ENCODE measurements around the gene WFDC9. TPM values are rescaled to one million over a fixed set of nuclear protein-coding genes. Genes with fewer than 3 reads are reported as not detected.
A peak's percentile ranks its signal among the peaks of the same experiment; 100 is the strongest.
"Not testable (repeated sequence)": the region's sequence is repeated elsewhere in the genome, so short reads cannot be mapped to it uniquely, and the experiment has no call there.

The WFDC9 gene
- total RNA-seq, 1 donor from 2014 or later: not detected

DNA sequence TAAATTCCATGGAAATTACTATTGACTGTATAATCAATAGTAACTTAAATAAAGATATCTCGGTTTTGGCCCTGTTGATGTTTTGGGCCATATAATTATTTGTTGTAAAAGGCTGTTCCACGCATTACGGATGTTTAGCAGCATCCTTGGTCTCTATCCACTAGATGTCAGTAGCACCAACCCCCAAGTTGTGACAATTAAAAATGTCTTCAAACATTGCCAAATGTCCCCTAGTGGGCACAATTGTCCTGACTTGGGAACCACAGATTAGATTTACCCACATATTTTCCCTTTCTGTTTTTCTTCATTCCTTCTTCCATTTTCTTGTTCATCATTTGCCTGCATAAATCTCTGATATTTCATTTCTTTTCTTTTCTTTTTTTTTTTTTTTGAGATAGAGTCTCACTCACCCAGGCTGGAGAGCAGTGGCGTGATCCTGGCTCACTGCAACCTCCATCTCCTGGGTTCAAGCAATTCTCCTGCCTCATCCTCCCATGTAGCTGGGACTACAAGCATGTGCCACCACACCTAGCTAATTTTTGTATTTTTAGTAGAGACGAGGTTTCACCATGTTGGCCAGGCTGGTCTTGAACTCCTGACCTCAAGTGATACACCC is 38.4 kb downstream of the WFDC9 start:
- peak; percentile 34 for DNase-seq (ENCODE audit: low read depth)

DNA sequence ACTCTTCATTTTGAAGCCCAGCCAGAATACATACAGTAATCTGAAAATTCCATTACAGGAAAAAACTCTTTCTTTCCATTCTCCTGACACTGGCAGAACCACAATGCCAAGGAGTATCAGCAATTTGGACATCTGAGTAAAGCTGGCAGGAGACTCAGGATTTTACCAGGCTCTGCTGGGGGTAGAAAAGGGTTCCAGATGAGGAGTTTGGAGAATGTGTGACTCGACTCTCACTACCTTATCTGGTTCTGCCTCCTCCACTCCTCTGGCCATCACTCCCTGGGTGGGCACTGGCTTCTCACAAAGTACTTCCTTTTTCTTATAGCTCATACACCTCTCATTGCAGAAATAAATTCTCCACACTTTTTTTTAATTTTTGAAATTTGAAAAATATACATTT is 41.4 kb downstream of the WFDC9 start:
- peak; percentile 70 for DNase-seq (ENCODE audit: low read depth)

DNA sequence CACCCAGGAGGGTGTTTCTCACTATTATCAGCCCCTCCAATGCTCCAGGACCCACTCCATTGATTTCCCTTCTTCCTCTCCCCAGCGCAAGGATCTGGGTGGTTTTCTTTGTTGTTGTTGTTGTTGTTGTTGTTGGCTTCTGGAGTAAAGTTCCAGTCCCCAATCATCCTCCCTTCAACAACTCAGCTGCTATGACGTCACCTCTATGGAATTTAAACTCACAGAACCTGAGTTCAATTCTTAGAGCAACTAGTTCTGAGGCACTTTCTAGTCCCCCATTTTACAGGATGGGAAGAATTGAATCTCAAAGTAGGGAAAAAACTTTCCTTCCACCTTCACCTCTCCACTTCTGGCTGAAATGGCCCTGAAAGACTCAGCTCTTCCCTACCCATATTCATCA is 42.3 kb downstream of the WFDC9 start:
- no peak for DNase-seq (ENCODE audit: low read depth)

DNA sequence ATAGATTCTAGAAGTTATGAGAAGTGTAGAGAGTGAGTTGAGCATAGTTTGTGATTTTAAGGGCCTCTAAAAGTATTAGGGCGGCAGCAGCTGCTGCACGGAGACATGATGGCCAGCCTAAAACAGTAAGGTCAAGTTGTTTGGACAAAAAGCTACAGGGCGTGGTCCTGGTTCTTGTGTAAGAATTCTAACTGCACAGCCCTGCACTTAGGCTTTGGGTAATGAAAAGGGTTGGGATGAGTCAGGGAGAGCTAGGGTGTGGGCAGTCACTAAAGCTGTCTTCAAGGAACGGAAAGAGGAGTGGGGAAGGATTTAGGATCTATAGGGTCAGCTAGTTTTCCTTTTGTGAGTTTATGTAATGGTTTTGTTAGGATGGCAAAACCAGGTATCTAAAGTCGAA is 45.1 kb downstream of the WFDC9 start:
- DNase-seq (ENCODE audit: low read depth): not testable (repeated sequence)

DNA sequence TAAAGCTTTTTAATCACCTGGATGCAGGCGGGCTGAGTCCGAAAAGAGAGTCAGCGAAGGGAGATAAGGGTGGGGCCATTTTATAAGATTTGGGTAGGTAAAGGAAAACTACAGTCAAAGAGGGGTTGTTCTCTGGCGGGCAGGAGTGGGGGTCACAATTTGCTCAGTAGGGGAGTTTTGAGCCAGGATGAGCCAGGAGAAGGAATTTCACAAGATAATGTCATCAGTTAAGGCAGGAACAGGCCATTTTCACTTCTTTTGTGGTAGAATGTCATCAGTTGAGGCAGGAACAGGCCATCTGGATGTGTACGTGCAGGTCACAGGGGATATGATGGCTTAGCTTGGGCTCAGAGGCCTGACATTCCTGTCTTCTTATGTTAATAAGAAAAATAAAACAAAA is 46.8 kb downstream of the WFDC9 start:
- not testable (repeated sequence) for DNase-seq (ENCODE audit: low read depth)

DNA sequence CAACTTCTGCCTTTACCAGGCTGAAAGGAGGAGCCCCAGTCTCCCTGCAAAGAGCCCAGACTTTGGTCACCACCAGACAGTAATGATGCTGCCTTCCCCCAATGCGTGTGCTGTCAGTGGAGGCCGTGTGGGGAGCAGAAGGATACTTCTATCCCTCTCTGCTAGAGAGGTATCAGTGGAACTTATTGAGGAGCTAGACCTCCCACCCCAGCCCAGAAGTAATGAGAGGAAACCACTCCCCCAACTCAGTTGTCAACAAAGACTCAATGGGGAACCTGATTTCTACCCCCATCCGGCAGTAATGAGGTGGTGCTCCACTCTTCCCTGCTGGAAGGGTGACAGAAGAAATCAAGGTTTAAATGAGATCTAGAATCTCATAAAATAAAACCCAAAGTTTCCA is 47.6 kb downstream of the WFDC9 start:
- DNase-seq (ENCODE audit: low read depth): no peak

DNA sequence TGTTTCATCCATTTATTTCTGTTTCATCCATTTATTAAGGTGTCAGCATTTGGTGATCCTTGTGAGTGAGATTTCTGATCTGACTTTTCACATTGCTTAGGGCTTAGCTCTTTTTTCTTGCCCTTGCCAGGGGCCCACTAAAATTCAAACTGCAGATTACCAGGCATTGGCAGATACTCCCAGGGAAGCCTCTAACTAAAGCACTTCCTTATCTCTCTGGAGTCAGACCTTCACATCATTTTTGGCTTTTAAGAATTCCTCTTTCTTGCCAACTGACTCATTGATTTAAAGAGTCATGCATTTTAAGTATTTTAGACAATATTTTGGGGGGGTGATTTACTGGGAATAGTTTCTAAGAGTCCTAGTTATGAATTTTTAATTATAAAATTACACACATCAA is 49.4 kb downstream of the WFDC9 start:
- DNase-seq (ENCODE audit: low read depth): no peak

DNA sequence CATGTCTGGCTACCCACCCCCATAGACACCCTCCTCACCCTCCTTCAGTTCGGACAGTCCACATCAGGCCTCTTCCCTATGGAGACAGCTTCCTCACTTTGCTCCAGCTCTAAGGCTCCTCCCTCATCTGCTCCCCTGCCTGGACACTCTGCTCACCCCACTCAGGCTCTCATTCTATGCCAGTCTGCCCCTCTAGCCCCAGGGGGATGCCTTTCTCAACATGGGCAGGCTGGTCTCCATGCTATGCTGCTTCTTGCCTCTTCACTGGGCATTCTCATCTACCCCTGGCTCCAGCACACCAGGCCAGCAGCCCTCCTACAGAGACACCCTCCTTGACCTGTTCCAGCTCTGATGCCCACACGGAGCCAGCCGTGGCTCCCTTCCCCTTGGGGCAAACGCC is 51.9 kb downstream of the WFDC9 start, which contains the start of gene WFDC8:
Gene WFDC8, minus strand, starts transcription at position 101 of the 400 bp plus-strand sequence. Its CDS starts 37 bp downstream, at position 64.
- no peak for DNase-seq (ENCODE audit: low read depth)

DNA sequence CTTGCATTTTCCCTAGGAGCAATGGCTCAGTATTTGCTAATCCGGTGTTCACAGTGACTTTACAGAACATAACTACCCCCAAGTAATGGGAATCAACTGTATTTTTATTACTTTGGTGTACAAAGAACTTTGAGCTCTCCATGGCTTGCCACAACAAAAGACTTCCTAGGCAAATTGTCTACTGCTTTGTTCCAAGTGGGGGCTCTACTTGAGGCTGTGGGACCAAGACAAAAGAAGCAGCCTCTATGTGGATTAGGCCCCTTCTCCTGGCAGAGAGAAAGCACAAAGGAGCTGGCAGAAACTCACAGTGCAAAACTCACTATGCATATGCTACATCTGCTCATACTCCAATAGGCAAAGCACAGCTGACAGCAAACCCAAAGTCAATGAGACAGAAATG is 52.9 kb downstream of the WFDC9 start:
- no peak for DNase-seq (ENCODE audit: low read depth)

DNA sequence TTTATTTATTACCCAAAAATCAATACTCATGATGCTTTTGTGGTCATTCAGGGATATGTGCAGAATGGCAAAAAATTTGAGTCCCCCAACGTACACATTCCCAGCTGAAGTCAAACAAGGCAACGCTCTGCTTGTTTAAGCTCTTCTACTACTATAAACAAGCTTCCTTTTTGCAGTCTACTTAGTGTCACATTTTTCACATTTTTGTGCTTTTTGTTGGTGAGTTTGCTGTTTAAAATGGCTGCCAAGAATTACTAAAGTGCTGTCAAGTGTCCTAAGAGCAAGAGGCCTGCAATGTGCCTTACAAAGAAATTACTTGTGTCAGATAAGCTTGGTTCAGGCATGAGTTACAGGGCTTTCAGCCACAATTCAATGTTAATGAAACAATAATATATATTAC is 54.1 kb downstream of the WFDC9 start:
- DNase-seq (ENCODE audit: low read depth): peak; percentile 4

DNA sequence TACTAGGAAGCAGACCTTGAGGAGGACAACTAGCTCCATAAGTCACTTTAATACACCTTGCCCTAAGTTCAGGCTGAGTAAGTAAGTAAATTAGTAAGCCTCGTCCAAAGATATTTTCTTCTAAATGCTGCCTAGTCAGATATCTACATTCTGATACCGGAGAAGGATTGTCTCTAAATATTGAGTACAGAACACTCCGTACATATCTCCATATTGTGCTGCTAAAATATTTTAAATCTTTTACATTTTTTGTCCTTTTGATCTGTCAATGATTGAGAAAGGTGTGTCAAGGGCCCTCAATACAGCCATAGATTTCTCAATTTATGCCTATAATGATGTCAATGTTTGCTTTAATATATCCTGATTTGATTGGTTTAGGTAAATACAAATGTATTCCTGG is 55.2 kb downstream of the WFDC9 start:
- no peak for DNase-seq (ENCODE audit: low read depth)

DNA sequence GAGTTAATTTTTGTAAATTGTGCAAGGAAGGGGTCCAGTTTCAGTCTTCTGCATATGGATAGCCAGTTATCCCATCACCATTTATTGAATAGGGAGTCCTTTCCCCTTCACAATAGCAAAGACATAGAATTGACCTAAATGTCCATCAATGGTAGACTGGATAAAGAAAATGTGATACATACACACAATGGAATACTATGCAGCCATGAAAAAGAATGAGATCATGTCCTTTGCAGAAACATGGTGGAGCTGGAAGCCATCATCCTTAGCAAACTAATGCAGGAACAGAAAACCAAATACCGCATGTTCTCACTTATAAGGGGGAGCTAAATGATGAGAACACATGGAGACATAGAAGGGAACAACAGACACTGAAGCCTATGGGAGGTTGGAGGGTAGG is 61.4 kb downstream of the WFDC9 start:
- DNase-seq (ENCODE audit: low read depth): not testable (repeated sequence)

DNA sequence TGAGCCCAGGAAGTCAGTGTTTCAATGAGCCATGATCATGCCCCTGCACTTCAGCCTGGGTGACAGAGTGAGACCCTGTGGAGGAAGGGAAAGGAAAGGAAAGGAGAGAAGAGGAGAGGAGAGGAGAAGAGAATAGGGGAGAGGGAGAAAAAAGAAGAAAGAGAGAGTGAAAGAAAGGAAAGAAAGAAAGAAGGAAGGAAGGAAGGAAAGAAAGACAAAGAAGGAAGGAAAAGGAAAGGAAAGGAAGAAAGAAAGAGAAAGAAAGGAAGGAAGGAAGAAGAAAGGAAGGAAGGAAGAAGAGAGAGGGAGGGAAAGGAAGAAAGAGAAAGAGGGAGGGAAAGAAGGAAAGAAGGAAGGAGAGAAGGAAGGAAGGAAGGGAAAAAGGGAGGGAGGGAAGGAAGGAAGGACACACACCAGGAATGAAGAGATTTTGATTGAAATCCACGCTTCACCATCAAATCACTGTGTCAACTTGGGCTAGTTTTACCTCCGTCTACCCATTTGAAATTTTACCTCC is 66.3 kb downstream of the WFDC9 start:
- DNase-seq (ENCODE audit: low read depth): no peak

Other genes starting within 250 kb of the WFDC9 start
- gene DBNDD2, start 223.0 kb downstream of the WFDC9 start, total RNA-seq: 7.1 and 18.4 TPM in 2 replicates
- gene PIGT, start 215.1 kb downstream of the WFDC9 start, total RNA-seq: 16.3 and 32.9 TPM in 2 replicates
- 1.6 and 25.0 TPM in 2 replicates for gene WFDC2, start 161.5 kb downstream of the WFDC9 start, total RNA-seq
- gene SPINT3, start 115.7 kb downstream of the WFDC9 start, total RNA-seq: not detected in 2 replicates
- not detected in 2 replicates for gene WFDC6, start 91.8 kb downstream of the WFDC9 start, total RNA-seq
- gene EPPIN, start 83.9 kb downstream of the WFDC9 start, total RNA-seq: not detected in 2 replicates
- gene WFDC8, start 52.0 kb downstream of the WFDC9 start, total RNA-seq: not detected in 2 replicates
- not detected in 2 replicates for gene WFDC10A, start 1.5 kb downstream of the WFDC9 start, total RNA-seq
- not detected in 2 replicates for gene WFDC11, start 39.0 kb upstream of the WFDC9 start, total RNA-seq
- gene WFDC13, start 70.8 kb upstream of the WFDC9 start, total RNA-seq: not detected in 2 replicates
- gene WFDC10B, start 73.7 kb upstream of the WFDC9 start, total RNA-seq: not detected in 2 replicates
- not detected in 2 replicates for gene SPINT4, start 91.1 kb upstream of the WFDC9 start, total RNA-seq
- 0.50 and 3.5 TPM in 2 replicates for gene WFDC3, start 160.6 kb upstream of the WFDC9 start, total RNA-seq
- 13.3 and 14.2 TPM in 2 replicates for gene DNTTIP1, start 160.7 kb upstream of the WFDC9 start, total RNA-seq
- 0.75 and 16.7 TPM in 2 replicates for gene UBE2C, start 181.4 kb upstream of the WFDC9 start, total RNA-seq
- not detected in 2 replicates for gene TNNC2, start 196.0 kb upstream of the WFDC9 start, total RNA-seq
- 26.9 and 32.1 TPM in 2 replicates for gene SNX21, start 202.5 kb upstream of the WFDC9 start, total RNA-seq
- 32.1 and 35.7 TPM in 2 replicates for gene ACOT8, start 226.1 kb upstream of the WFDC9 start, total RNA-seq
- gene ZSWIM3, start 226.3 kb upstream of the WFDC9 start, total RNA-seq: 4.3 and 5.9 TPM in 2 replicates
- gene ZSWIM1, start 249.9 kb upstream of the WFDC9 start, total RNA-seq: 3.6 and 6.9 TPM in 2 replicates

Data from renal cortical epithelial cell (primary cell).